T-helper 22 cell (primary cell): Measurements from ENCODE around the gene ITGB6.

Experiments
- DNase-seq: peaks from one replicate; pipeline ENCODE4 v3.0.0-alpha.2; 2020; ENCODE audit warnings: low read depth

The ITGB6 gene

DNA sequence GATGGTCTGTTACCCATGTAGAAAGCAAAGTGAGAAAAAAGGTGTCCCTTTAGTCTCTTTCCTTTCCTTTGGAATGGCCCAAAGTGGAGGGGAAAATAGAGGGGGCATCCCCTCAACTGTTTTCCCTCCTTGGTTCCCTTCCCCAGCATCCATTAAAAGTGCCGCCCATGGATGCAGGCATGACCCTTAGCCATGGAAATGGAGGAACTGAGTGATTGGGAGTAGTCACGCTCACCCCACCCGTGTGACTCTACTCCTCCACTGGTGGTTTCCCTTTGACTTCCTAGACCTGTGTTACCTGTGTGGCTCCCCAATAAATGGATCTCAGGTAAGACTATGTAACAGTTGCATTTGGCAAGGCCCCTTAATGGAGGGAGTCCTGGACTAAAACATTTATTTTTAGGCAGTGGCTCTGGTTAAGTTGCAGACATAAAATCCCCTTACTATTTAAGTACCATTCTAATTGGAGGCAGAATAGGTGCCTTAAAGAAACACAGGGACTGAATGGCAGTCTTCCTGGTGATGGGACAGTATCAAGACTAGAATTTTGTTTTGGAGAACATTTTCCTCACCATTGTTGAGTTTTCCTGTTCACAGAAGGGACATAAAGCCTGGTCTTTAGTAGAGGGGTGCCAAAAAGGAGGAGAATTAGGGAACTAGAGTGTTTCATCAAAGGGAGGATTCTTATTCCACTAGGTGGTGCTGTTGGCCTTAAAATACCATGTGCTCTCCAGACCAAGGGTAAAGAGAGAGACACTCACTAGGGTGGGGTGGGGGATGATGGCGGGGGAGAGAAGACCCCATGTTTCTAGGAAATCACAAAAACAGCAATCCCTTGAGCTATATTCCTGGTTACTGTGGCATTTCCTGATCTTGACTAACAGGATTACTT is 112.0 kb downstream of the ITGB6 start:
- DNase-seq: no peak

DNA sequence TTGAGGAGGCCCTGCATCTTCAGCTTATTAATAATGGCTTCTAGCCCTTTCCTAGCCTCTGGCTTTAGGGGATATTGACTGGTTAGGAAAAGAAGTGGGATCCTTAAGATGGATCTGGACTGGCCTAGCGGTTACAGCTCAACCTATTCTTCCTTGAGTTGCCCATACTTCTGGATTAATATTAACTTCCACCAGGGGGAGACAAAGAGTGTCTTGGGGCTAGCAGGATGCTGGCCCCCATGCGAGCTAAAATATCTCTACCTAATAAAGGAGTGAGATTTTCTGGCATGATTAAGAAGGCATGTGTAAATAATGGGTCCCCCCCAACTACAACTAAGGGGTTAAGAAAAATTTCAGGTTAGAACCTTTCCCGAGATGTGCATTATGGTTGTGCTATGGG is 114.4 kb downstream of the ITGB6 start:
- DNase-seq: no peak

DNA sequence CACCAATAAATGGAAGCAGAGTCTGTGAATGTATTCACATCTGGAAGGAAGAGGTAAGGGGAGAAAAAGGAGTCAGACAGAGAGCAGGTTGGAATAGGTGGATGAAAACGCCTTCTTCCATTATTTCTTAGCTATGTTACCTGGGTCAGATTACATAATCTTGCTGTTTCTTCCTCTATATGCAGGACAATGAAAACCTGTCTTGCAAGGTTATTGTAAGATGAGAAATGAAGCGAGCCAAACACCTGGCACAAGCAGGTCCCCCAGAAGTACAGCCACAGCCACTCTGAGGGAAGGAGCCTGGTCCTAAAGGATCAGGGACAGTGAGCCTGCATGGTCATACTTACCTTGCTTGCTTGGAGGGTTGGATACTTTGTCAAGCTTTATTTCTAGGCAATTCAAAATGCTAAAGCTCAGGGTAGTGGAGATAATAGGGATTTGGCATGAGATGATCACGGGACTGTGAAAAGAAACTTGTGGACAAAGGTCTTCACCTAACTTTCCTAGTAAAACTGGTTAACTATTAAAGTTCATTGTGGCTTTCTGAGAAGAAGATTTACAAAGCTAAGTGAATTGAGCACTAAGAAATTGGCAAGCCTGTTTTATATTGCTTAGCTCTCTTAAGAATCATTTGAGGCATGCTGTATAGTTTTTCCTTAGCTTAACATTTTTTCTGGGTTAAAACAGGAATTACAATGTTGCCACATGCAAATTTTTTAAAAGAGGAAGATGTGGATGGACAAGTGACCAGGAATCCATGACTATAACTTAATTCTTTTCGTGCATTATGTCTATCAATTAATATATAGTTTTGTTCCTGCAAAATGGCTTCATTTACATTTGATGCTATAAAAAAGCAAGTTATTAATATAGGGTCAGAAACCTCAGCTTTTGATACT is 121.9 kb downstream of the ITGB6 start:
- DNase-seq: no peak

DNA sequence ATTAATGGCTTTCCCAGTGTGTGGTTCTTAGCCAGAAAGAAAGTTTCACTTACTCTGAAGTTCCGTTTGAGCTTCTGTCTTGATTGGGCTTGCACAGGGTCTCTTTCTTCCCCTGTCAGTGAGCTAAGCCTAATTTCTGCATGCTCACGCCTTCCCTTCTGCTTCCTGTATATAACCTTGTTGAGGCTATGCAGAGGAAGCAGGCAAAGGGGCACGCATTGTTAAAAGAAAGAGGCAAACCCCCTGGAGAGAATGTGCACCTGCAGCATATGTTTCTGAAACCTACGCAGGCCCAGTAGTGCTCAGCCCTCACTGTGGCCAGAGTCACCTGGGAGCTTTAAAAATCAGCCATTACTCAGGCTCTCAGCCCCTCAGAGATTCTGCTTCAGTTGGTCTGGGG is 123.2 kb downstream of the ITGB6 start:
- no peak for DNase-seq

DNA sequence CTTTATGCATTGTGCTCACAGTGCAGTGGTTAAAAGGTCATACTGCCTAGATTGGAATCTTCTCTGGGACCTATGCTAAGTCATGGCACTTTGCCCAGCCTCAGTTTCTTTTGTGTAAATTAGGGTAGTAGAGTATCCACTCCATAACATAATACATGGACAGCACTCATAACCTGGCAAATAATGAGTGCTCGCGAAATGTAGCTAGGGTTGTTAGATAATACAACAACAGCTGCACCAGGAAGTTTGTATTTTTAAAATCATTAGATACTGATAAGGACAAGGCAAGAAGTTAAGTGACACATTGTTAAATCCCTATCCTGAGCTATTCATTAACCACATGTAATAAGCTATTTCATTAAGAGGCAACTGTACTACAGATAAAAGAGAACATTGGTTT is 123.8 kb downstream of the ITGB6 start:
- DNase-seq: no peak

DNA sequence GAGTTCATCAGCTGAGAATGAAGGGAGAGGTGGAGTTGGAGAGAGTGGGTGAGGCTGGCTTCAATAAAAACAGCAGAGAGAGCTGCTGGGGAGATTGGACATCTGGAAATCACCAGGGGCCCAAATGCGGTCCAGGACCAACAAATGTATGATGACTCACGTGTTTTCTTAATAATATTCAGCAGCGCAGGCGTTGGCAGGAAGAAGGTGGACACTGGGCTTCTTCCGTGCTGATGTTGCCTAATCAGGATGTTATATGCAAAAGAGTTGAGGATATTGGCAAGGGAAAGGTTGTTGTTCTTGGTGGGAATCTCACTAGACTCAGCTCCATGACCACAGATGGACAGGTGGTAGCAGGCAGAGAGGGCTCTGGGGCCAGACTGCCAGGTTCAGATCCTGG is 124.9 kb downstream of the ITGB6 start:
- DNase-seq: no peak

DNA sequence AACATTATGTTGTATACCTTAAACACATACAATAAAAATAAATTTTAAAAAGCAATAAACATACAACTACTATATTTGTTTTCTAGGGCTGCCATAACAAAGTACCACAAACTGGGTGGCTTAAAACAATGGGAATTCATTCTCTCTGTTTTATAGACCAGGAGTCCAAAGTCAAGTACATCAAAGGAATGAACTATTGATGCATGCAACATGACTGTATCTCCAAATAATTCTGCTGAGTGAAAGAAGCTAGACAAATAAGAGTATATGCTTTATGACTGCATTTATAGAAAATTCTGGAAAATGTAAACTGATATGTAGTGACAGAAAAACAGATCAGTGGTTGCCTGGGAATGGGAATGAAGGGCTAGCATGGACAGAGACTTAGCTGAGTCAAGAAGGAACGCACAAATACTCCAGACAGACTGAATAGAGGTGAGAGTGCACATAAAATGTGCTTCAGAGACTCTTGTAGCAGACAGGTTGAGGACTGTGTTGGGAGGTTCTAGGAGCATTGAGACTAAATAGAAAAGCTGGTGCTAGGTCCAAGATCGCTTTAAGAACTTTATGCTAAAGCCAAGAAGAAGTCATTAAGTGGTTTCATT is 126.7 kb downstream of the ITGB6 start:
- DNase-seq: no peak

DNA sequence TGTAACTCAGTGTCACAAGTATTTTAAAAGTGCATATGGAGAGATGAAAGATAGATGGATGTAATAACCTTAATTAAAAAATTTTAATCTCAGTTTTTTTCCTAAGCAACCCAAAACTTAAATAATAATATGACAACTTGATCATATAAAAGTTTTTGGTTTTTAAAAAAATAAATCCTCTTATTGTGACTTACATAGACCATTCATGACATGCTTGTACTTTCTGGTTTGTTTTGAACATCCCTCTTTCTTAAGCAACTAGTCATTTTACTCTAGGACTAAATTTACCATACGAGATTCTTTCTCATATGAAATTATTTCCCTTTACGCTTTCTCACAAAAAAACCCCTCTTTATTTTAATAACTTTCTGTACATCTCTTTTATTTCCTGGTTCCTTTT is 131.2 kb downstream of the ITGB6 start:
- DNase-seq: no peak

DNA sequence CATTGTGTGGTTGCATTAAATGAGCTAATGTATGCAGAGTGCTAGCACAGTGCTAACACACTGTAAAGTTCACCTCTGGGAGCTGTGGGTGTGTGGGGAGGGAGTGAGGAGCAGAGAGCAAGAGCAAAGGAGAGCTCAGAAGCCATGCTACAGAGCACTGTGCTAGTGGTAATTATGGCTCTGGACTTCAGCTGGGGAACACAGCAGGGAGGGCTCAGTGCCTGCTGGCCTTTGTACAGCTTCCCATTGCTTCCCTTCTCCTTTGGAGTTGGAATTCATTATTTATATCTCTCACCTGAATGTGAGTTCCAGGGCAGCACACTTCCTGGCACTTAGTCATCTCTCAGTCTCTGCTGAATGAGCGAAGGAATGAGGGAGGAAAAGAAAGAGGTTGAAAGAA is 135.2 kb downstream of the ITGB6 start:
- no peak for DNase-seq

DNA sequence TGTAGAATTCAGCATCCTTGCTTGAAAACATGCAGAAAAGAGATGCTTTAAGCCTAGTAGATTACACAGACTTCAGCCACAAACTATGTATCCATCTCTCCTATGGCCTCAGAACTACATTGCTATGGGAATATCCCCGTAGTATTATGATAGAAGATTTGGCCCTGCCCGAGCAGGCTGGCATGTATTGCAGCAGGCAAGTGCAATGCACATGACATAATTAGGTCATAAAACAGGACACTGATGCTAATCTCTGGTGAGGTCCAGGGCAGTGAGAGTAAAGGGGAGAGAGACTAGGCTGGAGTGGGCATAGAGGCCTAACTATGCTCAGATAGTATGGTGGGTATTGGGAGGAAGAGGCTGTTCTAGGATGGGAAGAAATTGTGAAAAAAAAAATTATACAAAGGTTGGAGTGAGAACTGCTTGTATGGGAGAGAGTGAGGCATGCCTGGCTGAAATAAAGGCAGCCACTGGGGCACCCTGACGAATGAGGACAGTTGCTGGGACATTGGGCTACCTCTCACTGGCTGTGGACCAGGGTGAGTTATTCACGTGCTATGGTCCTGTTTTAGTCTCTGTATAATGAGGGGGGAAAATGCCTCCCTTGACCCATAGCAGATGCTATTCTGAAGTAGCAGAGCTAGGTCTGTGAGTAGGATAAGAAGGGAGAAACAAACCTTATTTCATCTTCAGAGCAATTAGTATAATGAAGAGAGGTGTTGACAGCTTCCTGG is 136.0 kb downstream of the ITGB6 start:
- DNase-seq: no peak

DNA sequence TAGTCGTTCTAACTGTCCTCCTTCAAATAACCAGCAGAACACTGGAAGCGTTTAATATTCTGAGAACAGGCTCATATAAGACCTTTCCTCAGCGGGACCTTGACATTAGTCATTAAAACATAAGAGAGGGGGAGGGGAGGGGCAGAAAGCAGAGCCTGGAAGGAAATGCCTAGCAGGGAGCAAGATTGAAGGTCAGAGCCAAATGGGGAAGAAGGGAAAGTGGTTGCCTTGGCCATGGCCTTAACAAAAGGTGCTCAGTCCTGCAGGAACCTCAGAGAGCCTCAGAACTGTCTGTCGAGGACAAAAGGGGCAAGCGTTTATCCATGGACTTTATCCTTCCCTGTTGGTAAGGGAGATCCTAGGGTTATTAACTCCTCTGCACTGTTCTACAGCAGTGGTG is 136.8 kb downstream of the ITGB6 start:
- DNase-seq: no peak

DNA sequence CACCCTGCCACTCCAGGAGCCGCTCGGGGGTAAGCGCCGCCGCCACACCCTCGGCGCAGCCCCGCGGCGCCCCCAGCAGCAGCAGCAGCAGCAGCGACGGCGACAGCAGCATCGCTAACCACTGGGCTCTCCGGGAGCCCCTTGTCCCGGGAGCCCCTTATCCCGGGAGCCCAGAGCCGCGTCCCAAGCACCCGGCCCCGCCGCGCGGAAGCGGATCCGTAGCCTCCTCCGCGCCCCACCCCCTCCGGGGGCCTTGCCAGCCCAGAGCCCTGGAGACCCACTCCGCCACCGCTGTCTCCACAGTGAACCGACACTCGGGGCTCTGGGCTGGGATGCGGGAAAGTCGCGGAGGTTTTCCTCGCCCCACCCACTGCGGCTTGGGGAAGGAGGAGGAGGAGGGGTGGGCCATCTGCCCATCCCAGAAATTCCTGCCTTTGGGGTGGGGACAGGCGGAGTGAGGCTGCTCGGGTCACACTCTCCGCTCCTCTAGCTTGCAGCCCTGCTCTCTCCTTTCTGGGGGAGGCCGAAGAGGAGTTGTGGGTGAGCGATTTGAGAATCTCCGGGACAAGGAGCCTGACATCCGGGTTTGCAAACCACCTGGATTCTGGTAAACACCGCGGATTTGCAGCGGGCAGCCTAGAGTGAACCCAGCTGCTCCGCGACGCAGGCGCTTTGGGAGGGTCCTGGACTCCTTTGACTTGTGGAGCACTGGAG is 137.6 kb downstream of the ITGB6 start, which contains the start of gene PLA2R1:
Gene PLA2R1 (minus strand): TSS at position 324 of the 714 bp plus-strand sequence. CDS start 212 bp downstream, at position 112.
- DNase-seq: no peak

DNA sequence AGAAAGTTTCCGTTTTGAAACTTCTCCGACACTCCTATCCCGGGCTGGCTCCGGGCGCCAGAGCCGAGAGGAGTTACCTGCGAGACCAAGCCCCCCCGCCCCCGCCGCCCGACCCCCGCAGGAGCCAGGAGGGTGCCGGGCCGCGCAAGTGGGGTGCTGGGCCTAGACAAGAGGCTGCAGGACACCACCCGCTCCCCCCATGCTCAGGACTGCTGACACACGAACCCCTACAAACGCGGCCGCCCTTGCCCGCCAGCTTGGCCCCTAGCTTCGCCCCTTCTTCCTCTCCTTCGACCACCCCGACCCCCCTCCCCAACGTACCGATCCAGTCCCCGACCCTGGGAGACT is 138.2 kb downstream of the ITGB6 start:
- no peak for DNase-seq

DNA sequence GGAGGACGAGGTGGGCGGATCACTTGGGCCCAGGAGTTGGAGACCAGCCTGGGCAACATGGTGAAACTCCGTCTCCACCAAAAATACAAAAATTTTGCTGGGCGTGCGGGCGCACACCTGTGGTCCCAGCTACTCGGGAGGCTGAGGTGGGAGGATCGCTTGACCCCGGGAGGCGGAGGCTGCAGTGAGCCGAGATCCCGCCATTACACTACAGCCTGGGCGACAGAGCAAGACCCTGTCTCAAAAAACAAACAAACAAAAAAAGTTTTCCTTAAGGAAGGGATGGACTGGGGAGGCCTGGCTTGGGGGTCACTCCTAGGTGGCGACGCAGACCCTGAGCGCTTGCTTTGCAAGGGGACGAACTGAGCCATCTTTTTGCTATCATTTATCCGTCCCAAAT is 138.5 kb downstream of the ITGB6 start:
- DNase-seq: no peak

DNA sequence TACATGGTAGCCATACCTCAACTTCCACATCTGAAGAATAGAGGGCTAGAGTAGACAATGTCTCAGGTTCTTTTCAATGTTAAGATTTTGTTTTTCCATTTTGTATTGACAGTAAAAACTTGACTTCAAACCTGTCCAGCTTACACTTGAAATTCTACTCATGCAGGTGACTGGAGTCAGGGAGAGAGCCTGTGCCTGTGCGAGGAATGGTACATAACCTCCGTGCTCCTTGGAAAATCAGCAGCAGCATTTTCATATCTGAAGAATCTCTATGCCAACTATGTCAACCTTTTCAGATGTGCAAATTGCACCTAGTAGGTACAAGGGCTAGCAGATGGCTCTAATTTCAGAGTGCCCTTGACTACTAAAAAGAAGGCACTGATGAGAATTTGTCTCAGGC is 139.8 kb downstream of the ITGB6 start:
- no peak for DNase-seq

DNA sequence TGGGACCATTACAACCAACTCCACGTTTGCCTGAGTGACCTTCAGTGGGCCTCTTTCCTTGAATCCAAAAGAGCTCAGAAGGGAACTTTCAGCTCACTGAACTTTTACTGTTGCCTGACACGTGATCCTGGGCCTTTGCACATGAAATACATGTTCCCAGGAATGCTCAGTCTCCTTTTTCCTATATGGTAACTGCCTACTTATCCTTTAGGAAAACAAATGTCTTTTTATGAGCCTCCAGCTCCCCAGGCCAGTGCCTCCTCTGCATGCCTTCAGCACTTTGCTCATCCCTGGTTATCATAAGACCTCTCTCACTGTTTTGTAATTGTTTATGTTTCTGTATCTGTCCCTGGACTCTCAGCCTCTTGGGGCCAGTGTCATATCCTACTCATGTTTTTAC is 142.7 kb downstream of the ITGB6 start:
- no peak for DNase-seq

DNA sequence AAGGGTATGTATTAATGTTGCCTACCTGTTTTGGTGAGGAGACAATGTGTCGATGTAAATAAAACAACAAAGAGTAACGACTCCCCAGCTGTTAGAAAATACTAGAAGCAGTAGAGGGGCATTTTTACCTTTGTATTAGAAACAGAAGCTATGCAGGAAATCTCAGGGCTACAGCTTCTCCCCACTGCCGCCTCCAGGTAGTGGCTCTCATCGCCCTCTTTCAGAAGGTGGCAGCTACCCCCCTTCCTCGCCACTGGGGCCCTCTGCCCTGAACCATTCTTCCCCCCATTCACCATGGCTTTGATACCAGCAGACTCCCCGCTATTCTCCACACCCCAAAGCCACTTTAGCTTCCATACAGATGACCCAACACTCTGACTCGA is 144.4 kb downstream of the ITGB6 start:
- no peak for DNase-seq

DNA sequence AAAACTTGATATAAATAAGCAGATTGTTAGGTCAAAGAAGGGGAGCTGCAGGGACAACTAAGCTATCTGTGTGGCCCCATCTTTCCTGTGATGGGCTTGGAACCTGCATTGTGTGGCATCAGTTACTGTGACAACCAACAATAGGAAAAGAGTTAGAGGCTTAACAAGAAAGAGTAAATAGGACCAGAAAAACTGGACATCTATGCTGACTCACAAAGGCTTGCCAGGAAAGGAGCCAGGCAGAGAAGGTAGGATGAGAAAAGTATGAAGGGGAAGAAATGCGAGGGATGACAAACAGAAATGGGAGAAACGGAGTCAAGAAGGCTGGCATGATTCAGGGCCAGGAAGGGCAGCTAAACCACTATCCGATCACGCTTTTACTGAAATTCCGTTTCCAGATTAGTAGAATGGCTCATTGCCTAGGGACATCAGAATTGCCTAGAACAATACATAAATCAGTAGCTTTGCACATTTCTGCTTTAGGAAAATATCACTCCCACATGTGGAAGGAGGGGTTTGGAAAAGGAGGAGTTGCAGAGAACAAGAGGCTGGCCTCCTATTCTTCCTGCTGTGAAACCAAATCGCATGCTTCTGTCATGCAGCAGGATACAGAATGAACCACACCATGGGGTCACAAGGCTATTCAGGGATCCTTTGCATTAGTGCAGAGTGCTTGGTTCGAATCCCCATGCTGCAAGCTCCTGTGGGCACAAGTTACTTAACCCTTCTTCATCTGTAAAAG is 144.9 kb downstream of the ITGB6 start:
- DNase-seq: no peak

DNA sequence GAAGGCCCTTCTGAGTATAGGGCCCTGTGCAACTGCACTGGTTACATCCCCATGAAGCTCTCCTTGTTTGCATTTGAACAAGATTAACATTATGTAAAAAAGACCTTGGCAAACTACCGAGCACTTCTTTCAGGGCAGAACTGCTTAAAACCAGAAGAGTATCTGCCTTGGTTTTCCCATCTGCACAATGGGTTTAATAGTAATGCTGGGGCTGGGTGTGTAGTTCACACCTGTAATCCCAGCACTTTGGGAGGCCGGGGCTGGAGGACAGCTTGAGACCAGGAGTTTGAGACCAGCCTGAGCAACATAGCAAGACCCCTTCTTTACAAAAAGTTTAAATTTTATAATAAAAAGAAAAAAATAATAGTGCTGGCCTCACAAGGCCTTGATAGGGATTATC is 146.1 kb downstream of the ITGB6 start:
- DNase-seq: no peak

DNA sequence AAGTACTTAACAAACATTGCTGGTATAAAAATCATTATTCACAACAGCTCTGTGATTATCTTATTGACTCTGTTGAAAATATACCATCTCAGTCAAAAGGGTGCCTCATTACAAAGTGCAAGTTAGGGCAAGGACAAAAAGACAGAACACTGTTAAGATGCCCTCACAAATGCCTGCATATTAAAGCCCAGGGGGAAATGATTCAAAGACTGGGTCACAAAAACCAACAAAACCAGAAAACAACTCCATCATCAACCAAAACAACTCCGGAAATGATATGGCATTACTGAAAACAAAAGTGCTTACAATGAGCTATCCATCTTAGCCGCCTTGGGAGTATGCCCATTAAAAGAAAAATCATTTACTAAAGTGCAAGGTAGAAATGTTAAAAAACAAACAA is 147.5 kb downstream of the ITGB6 start:
- DNase-seq: no peak

DNA sequence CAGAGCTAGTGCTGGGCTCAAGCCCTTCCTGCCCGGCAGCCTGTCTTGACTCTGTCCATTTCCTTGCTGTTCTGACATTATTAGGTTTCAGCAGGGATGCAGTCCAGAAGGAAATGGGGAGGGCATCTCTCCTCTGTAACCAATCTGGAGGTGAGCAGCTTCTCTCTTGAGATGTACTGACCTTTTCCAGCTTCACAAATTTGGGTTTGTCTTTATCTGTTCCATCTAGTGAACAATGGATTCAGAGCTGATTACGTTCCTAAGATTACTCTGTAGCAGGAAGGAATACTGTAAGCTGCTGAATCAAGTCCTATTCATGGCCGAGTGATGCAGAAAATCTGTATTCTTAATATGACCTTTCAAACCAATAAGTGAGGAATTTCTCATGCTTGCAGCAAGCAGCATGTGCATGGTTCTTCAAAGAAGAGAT is 148.7 kb downstream of the ITGB6 start:
- DNase-seq: no peak
